Endometrial microvascular endothelial cells (primary cell): Measurements from ENCODE around the gene H2AZ2. TPM values are rescaled to one million over a fixed set of nuclear protein-coding genes. Genes with fewer than 3 reads are reported as not detected.

Experiments used
- in situ Hi-C: cut with HindIII; loops from 2 replicates; pipeline ENCODE4 v1.10.0; 2017; ENCODE audit warnings: low sequenced_read_pairs, low pct_unique_long_range_greater_than_20kb; ENCODE audit errors: inconsistent ontology term
- total RNA-seq: library from RNA; depleted of rRNA; stranded (reverse); fragments of >200 nt; gene quantifications from one replicate; pipeline ENCODE4 v1.2.3, GENCODE V29; 2015; ENCODE audit errors: inconsistent ontology term

H2AZ2 gene
- total RNA-seq = 181 TPM

DNA sequence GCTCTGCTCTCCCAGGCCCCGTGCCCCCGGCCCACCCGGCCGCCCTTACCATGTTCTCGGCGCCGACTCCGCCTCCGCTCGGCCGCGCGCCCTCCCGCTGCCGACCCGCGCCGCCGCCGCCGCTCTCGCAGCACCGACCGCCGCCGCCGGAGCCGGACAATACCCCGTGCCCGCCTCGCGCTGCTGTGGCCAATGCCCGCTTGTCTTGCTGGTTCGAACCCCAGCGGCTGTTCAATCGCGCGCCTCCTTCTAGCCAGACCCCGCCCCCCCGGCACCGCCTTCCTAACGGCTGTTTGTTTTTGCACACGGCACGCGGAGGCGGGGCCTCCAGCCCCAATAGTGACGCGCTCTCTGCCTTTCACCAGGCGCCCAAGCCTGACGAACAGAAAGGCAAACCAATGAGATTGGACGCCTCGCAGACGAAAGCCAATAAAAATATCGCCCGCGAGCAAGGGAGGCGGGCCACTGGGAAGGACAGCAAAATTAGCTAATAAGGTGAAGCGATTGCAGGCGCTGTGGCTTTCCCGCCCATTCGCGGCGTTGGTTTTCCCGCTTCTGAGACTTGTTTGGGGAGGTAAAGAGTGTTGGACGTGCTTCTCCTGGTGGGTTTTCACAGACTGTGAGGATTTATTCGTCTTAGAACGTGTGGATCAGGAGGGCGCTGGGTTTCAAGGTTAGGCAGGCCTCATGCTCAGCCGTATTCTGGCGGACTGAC is at the start of gene H2AZ2:
Gene H2AZ2 (minus strand): TSS at position 168 of the 715 bp plus-strand sequence. CDS start 116 bp downstream, at position 52.
- in situ Hi-C loops = no loop called here

DNA sequence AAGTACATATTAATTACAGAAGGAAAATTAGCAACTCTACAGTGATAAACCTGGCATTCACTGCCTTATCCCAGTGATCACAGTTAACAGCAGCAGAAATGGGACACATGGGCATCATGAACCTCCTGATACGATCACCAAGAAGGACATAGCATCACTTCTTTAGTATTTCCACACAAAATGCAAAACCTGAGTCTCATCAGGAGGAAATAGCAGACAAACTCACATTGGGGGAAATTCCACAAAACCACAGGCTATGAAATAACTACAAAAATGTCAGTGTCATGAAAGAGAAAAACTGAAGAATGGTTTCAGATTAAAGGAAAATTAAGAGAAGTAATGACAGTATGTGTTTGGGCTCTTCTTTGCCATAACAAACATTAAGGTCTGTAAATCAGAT is 49.4 kb upstream of the H2AZ2 start:
- in situ Hi-C loops = no loop called here

DNA sequence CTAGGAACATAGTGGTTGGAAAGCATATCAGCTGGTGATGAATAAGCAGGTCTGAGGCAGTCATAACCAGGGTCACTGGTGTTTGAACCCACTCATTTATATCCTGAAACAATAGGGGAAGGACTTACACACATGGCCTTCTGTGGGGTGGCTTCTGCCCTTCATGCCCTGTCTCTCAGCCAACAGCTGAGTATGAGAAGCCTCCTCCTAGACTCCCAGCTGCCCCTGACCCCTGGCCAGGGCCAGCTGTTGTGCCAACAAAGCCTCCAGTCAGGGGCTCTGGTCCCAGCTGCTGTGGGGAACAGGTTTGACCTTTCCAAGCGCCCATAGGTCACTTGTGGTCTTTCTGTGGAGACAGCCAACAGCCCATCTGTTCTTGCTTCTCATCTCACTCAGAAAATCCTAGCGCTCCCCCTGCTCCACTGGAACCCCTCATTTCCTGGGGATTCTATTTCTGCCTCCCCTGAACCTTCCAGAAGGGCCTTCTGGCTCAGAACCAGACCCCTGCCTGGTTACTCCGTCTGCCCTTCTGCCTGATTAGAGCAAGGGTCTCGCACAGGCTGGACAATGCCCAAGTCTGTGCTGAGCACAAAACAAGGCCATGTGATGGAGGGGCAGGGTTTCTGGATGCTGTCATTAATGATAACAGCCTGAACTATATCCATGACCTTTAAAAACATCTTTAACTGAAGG is 47.1 kb upstream of the H2AZ2 start:
- in situ Hi-C loops = no loop called here

GRCh38 chr7:44893710-44894234 is 45.9 kb upstream of the H2AZ2 start:
- in situ Hi-C loops = no loop called here

- in situ Hi-C loops = no loop called here
Observed at GRCh38 chr7:44891791-44892190, 43.9 kb upstream of the H2AZ2 start.

DNA sequence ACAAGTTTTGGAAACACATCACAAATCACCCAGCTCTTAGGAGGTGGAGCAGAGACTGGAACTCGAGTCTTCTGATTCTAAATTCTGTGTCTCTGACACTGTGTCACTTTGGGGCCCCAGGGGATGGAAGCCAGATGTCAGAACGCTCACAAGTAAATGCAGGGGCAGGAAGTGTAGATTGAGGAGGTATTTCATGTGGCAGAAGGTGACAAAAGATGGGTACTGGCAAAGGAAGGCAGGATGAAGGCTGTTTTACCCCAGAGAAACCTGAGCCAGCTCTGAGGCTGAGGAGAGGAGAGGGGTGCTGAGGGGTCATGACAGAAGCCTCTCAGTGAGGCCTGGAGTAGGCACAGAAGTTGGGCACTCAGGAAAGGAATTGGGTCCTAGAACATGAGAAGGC is 43.5 kb upstream of the H2AZ2 start:
- in situ Hi-C loops = no loop called here

DNA sequence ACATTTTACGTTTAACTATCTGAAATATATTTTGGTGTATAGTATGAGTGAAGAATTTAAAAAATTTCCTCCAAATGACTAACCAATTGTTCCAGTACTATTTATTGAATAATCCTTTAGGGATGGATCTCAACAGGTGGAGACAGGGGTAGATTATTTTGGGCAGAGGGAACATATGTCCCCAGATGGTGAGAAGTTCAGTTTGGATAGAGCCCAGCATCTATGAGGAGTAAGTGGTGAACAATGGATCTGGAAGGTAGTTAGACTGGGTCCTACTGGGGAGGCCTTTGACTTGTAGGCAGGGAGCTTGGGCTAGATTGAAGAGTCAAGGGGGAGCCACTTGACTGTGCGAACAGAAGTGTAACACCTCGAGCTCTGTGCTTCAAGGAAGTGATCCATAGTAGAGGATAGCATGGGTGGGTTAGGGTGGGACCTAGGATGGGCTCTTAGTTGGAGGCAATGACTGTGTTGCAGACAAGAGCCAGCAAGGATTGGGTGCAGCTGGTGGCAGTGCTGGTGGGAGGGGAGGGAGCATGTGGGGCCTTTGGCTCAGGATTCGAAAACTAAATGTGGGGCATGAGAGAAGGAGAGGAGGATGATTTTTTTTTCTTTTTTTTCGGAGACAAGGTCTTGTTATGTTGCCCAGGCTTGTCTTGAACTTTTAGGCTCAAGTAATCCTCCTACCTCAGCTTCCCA is 41.3 kb upstream of the H2AZ2 start:
- in situ Hi-C loops = no loop called here

- in situ Hi-C loops = no loop called here
Observed at GRCh38 chr7:44887293-44887692, 39.4 kb upstream of the H2AZ2 start.

GRCh38 chr7:44885394-44886317 is 37.8 kb upstream of the H2AZ2 start, which contains the start of gene PURB:
PURB (minus strand) TSS chr7:44885530; CDS start chr7:44885348, 182 bp downstream.
- in situ Hi-C loops = no loop called here

DNA sequence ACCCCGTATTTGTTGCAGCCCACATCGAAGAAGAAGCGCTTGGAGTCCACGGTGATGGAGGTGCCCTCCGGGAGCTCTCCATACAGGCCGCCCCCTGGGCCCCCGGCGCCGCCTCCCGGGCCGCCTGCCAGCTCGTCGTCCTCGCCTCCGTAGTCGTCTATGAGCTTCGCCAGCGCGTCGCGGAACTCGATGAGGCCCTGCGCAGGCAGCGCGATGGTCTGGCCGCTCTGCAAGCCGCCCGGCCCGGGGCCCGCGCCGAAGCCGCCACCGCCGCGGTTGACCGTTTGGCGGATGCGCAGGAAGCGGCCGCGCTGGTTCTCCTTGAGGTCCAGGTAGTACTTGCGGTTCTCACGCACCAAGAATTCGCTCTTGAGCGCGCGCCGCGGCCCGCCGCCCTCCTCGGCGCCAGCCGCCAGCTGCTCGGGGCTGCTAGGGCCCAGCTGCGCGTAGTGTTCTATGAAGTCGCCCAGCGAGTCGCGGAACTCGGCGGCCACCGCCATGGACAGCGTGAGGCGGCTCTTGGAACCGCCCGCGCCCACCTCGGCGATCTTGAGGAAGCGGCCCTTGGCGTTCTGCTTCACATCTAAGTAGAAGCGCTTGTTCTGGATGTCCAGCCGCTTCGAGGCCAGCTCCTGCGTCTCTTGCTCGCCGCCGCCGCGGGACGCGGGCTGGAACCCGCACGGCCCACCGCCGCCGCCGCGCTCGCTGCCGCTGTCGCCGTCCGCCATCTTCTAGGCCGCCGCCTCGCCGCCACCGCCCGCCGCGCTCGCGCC is 36.9 kb upstream of the H2AZ2 start:
- in situ Hi-C loops = no loop called here

- in situ Hi-C loops = no loop called here
Observed at GRCh38 chr7:44883961-44884620, 36.2 kb upstream of the H2AZ2 start.

DNA sequence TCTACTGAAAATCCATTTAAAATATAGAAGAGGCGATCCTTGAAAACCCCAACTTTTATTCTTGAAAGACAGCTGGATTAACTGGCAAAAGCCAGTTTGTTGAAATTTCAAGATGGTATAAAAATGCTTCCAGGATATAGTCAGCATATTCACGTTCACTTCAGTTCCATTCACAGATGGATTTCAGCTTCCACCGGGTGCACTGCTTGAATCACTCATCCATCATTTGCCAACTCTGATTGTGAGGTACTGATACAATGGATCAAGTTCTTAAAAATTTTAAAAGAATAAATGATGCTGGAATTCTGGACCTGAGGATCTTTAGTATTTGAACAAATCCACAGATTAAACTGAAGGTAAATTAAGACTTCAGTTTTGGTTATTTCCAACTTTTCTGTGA is 35.0 kb upstream of the H2AZ2 start:
- in situ Hi-C loops = no loop called here

DNA sequence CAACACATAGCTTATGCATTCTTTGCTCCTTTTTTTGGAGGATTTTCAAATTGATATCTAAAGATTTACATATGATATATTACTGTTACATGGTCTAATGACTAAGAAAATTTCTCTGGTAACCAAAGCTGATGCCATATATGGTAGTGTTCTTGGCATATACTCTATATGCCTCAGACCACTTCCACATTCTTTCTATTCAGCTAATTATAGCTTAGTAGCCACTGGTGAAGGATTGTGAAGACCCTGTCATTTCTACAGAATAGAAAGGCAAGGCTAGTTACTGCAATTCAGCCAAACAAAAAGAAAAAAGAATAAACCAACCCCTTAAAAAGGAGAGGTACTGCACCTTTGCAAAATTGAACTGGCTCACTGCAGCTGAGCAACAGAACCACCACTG is 33.7 kb upstream of the H2AZ2 start:
- in situ Hi-C loops = no loop called here

- in situ Hi-C loops = no loop called here
Observed at GRCh38 chr7:44881066-44881600, 33.2 kb upstream of the H2AZ2 start.

- in situ Hi-C loops = no loop called here
Observed at GRCh38 chr7:44880317-44881018, 32.6 kb upstream of the H2AZ2 start.

- in situ Hi-C loops = no loop called here
Observed at GRCh38 chr7:44876393-44876792, 28.5 kb upstream of the H2AZ2 start.

DNA sequence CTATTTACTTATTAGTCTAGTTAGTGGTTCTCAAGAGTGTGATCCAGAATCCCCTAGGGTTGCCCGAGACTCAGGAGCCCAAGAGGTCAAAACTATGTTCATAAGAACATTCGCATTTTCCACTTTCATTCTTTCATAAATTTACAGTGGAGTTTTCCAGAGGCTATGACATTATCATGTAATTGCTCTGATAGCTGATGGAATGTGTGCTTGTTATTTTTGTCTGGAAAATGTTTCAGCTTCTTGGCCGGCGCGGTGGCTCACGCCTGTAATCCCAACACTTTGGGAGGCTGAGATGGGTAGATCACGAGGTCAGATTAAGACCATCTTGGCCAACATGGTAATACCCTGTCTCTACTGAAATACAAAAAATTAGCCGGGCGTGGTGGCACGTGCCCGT is 27.4 kb upstream of the H2AZ2 start:
- in situ Hi-C loops = no loop called here
